MM.1S (cell line): Measurements from ENCODE around the gene UGCG.
"Not testable (repeated sequence)": the region's sequence is repeated elsewhere in the genome, so short reads cannot be mapped to it uniquely, and the experiment has no call there.

ENCODE experiments used
- DNase-seq: peaks from one replicate; pipeline ENCODE4 v3.0.0-alpha.2; 2015
- H2AFZ ChIP-seq: fragments of 300-600 bp; sonication (generic); 2 replicates; pipeline ENCODE4 v1.6.0; 2016; ENCODE audit warnings: antibody characterized with exemption, low read length
- H3F3A ChIP-seq: fragments of 300-600 bp; sonication (generic); 2 replicates; pipeline ENCODE4 v1.6.1; 2016; ENCODE audit warnings: mild to moderate bottlenecking, antibody characterized with exemption, low read length, moderate library complexity, mixed read lengths; ENCODE audit not compliant: insufficient read depth
- H3K27ac ChIP-seq: fragments of 300-600 bp; sonication (generic); 2 replicates; pipeline ENCODE4 v1.5.1; 2016; ENCODE audit warnings: mild to moderate bottlenecking, low read length
- H3K27me3 ChIP-seq: fragments of 300-600 bp; sonication (generic); replicated peaks from 2 replicates; pipeline ENCODE4 v1.6.0; 2016; ENCODE audit warnings: low read length; ENCODE audit not compliant: insufficient read depth
- H3K36me3 ChIP-seq: fragments of 300-600 bp; sonication (generic); replicated peaks from 2 replicates; pipeline ENCODE4 v1.6.1; 2016; ENCODE audit warnings: mild to moderate bottlenecking, low read length, mixed read lengths; ENCODE audit not compliant: insufficient read depth
- H3K4me1 ChIP-seq: fragments of 300-600 bp; sonication (generic); 2 replicates; pipeline ENCODE4 v1.6.1; 2016; ENCODE audit warnings: low read length, mixed read lengths
- H3K4me2 ChIP-seq: fragments of 300-600 bp; sonication (generic); 2 replicates; pipeline ENCODE4 v1.6.0; 2016; ENCODE audit warnings: low read depth, low read length
- H3K4me3 ChIP-seq: fragments of 300-600 bp; sonication (generic); 2 replicates; pipeline ENCODE4 v1.5.1; 2016; ENCODE audit warnings: low read length, mixed read lengths
- H3K79me2 ChIP-seq: fragments of 300-600 bp; sonication (generic); 2 replicates; pipeline ENCODE4 v1.6.1; 2016; ENCODE audit warnings: mixed run types, low read length, mixed read lengths
- H3K9ac ChIP-seq: fragments of 300-600 bp; sonication (generic); 2 replicates; pipeline ENCODE4 v1.6.1; 2016; ENCODE audit warnings: low read length, mixed read lengths
- H3K9me2 ChIP-seq: fragments of 300-600 bp; sonication (generic); replicated peaks from 2 replicates; pipeline ENCODE4 v1.6.1; 2016; ENCODE audit warnings: mild to moderate bottlenecking, low read length, mixed read lengths; ENCODE audit not compliant: insufficient read depth
- H3K9me3 ChIP-seq: fragments of 300-600 bp; sonication (generic); replicated peaks from 2 replicates; pipeline ENCODE4 v1.6.1; 2016; ENCODE audit warnings: mild to moderate bottlenecking, low read length, mixed read lengths; ENCODE audit not compliant: insufficient read depth
- H4K20me1 ChIP-seq: fragments of 300-600 bp; sonication (generic); 2 replicates; pipeline ENCODE4 v1.6.1; 2016; ENCODE audit warnings: mild to moderate bottlenecking, low read length, moderate library complexity, mixed read lengths; ENCODE audit not compliant: insufficient read depth
- CTCF ChIP-seq: fragments of 300-600 bp; sonication (generic); IDR thresholded peaks from 2 replicates; pipeline ENCODE4 v1.5.1; 2016; ENCODE audit warnings: antibody characterized with exemption, low read length, mixed read lengths
- EZH2 ChIP-seq: fragments of 300-600 bp; sonication (generic); optimal IDR thresholded peaks from 2 replicates; pipeline ENCODE3; 2017; ENCODE audit warnings: low read depth, mild to moderate bottlenecking, antibody characterized with exemption, low read length, mixed read lengths
- EZH2phosphoT487 ChIP-seq: fragments of 300-600 bp; sonication (generic); IDR thresholded peaks from 2 replicates; pipeline ENCODE4 v1.6.1; 2018; ENCODE audit warnings: antibody characterized with exemption, low read length

Gene UGCG

DNA sequence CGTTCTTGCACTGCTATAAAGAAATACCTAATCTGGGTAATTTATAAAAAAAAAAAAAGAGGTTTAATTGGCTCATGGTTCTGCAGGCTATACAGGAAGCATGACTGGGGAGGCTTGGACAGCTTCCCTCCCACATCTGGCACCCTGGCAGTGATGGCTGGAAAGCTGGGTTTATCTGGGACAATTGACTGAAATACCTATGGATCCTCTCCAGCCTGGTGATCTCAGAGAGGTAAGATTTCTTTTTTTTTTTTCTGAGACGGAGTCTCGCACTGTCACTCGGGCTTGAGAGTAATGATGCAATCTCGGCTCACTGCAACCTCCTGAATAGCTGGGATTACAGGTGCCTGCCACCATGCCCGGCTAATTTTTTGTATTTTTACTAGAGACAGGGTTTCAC, 22.7 kb upstream of the UGCG start:
- H3K79me2 ChIP-seq: no peaks in the 10 kb centered on the region
- H3K27ac ChIP-seq: no peak overlapping the region
- no peaks in the 10 kb centered on the region for H3K4me1 ChIP-seq

DNA sequence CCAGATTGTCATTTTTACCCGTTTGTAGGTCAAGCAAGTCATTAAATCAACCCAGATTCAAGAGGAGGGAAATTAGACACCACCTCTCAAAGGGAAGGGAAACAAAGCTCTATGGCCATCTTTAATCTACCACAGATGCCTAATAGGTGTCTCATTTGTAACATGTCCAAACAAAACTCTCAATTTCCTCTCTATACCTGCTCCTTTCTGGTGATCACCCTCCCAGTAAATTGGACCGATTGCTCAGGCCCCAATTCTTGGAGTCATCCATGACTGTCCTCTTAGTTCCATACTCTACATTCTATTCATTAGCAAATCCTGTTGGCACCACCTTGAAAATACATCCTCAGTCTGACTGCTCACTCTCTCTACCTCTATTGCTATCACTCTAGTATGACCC, 22.1 kb upstream of the UGCG start:
- Histone ChIP-seq H3F3A (no peaks in the 10 kb centered on the region), H2AFZ (no peak overlapping the region), H3K27ac (no peak overlapping the region), H3K9me3 (no peaks in the 10 kb centered on the region), H3K4me3 (no peak overlapping the region), H3K79me2 (no peaks in the 10 kb centered on the region), H3K9ac (no peak overlapping the region), H3K4me2 (no peak overlapping the region), H3K27me3 (no peaks in the 10 kb centered on the region), H3K36me3 (no peaks in the 10 kb centered on the region), H4K20me1 (no peaks in the 10 kb centered on the region), H3K4me1 (no peaks in the 10 kb centered on the region), H3K9me2 (no peaks in the 10 kb centered on the region)
- TF ChIP-seq EZH2phosphoT487 (no peak), CTCF (no peak), EZH2 (no peak)
- no peak for DNase-seq

More for the DNA sequence above, 22.7 kb upstream of the UGCG start:
- H3K4me2 ChIP-seq: no peak overlapping the region
- H3K9ac ChIP-seq: no peak overlapping the region
- H3K4me3 ChIP-seq: no peak overlapping the region
- TF ChIP-seq CTCF (no peak), EZH2phosphoT487 (no peak), EZH2 (no peak)
- H3K9me2 ChIP-seq: no peaks in the 10 kb centered on the region
- no peaks in the 10 kb centered on the region for H4K20me1 ChIP-seq
- no peaks in the 10 kb centered on the region for H3F3A ChIP-seq
- H3K27me3 ChIP-seq: no peaks in the 10 kb centered on the region
- no peak overlapping the region for H2AFZ ChIP-seq
- no peaks in the 10 kb centered on the region for H3K9me3 ChIP-seq
- no peaks in the 10 kb centered on the region for H3K36me3 ChIP-seq
- no peak for DNase-seq

DNA sequence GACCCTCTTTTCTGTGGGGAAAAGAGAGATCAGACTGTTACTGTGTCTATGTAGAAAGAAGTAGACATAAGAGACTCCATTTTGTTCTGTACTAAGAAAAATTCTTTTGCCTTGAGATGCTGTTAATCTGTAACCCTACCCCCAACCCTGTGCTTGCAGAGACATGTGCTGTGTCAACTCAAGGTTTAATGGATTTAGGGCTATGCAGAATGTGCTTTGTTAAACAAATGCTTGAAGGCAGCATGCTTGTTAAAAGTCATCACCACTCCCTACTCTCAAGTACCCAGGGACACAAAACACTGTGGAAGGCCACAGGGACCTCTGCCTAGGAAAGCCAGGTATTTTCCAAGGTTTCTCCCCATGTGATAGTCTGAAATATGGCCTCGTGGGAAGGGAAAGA, 21.3 kb upstream of the UGCG start:
- not testable (repeated sequence) for DNase-seq, H2AFZ ChIP-seq, H3K9ac ChIP-seq, H3K27me3 ChIP-seq, H3K9me2 ChIP-seq, H3K4me3 ChIP-seq, H3K27ac ChIP-seq, H3K79me2 ChIP-seq, H3F3A ChIP-seq, H3K9me3 ChIP-seq, H3K4me1 ChIP-seq, H4K20me1 ChIP-seq, H3K36me3 ChIP-seq, H3K4me2 ChIP-seq

DNA sequence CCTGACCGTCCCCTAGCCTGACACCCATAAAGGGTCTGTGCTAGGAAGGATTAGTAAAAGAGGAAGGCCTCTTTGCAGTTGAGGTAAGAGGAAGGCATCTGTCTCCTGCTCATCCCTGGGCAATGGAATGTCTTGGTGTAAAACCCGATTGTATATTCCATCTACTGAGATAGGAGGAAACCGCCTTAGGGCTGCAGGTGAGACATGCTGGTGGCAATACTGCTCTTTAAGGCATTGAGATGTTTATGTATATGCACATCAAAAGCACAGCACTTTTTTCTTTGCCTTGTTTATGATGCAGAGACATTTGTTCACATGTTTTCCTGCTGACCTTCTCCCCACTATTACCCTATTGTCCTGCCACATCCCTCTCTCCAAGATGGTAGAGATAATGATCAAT, 20.9 kb upstream of the UGCG start:
- not testable (repeated sequence) for H3K27me3 ChIP-seq, H3F3A ChIP-seq, H3K9me3 ChIP-seq, H3K4me3 ChIP-seq, H3K4me1 ChIP-seq, H3K36me3 ChIP-seq, DNase-seq, H3K27ac ChIP-seq, H3K4me2 ChIP-seq, H2AFZ ChIP-seq, H4K20me1 ChIP-seq, H3K9me2 ChIP-seq, H3K79me2 ChIP-seq, H3K9ac ChIP-seq
